HG03354 (cell line): ENCODE results near the gene IL1R2.

Source experiments
- ATAC-seq: cut with Tn5 transposase; IDR thresholded peaks from one replicate; pipeline ENCODE4 v1.9.1; 2021; ENCODE audit warnings: mild to moderate bottlenecking; ENCODE audit not compliant: unreplicated experiment, poor library complexity, severe bottlenecking

The IL1R2 gene

GRCh38 chr2:102033750-102034682 lies 42.3 kb downstream of the IL1R2 start:
- ATAC-seq: no peak

- ATAC-seq: no peak
Measured at GRCh38 chr2:102034683-102035548, 43.2 kb downstream of the IL1R2 start.

- no peak for ATAC-seq
Measured at GRCh38 chr2:102037681-102038080, 45.9 kb downstream of the IL1R2 start.

- ATAC-seq: no peak
Measured at GRCh38 chr2:102040229-102040628, 48.5 kb downstream of the IL1R2 start.

GRCh38 chr2:102041351-102041750 lies 49.6 kb downstream of the IL1R2 start:
- no peak for ATAC-seq

- ATAC-seq: no peak
Measured at GRCh38 chr2:102042196-102043081, 50.7 kb downstream of the IL1R2 start.

GRCh38 chr2:102043560-102043959 lies 51.8 kb downstream of the IL1R2 start:
- ATAC-seq: no peak

GRCh38 chr2:102044235-102044896 lies 52.6 kb downstream of the IL1R2 start:
- no peak for ATAC-seq

GRCh38 chr2:102044967-102045489 lies 53.3 kb downstream of the IL1R2 start:
- no peak for ATAC-seq

GRCh38 chr2:102045697-102046096 lies 53.9 kb downstream of the IL1R2 start:
- ATAC-seq: no peak

GRCh38 chr2:102046135-102046986 lies 54.6 kb downstream of the IL1R2 start:
- no peak for ATAC-seq

GRCh38 chr2:102048465-102048864 lies 56.7 kb downstream of the IL1R2 start:
- ATAC-seq: no peak

- ATAC-seq: no peak
Measured at GRCh38 chr2:102049756-102050443, 58.1 kb downstream of the IL1R2 start.

- no peak for ATAC-seq
Measured at GRCh38 chr2:102050854-102051391, 59.2 kb downstream of the IL1R2 start.

- no peak for ATAC-seq
Measured at GRCh38 chr2:102051692-102052277, 60.0 kb downstream of the IL1R2 start.

- ATAC-seq: no peak
Measured at GRCh38 chr2:102052365-102052764, 60.6 kb downstream of the IL1R2 start.

GRCh38 chr2:102053096-102053495 lies 61.3 kb downstream of the IL1R2 start:
- no peak for ATAC-seq
